Peyer's patch (tissue), 4 donors: Measurements from ENCODE around the gene CCDC69.

Experiments
- POLR2A ChIP-seq, 2 donors: fragments of 450-650 bp; IDR thresholded peaks; one replicate each; pipeline ENCODE4 v1.5.1; 2017; ENCODE audit warnings: antibody characterized with exemption in 2 of 2, mild to moderate bottlenecking in 2 of 2, moderate library complexity in 2 of 2
- TF ChIP-seq, protein P1 (sequence below), 6 experiments: fragments of 450-650 bp in 4 of 6; fragments of 200-600 bp in 2 of 6; sonication (generic) in 1 of 6; IDR thresholded peaks; one replicate each; pipeline ENCODE4 v1.5.1; 2017 to 2019; ENCODE audit warnings: antibody characterized with exemption in 6 of 6, mild to moderate bottlenecking in 3 of 6, moderate library complexity in 1 of 6

DNA sequence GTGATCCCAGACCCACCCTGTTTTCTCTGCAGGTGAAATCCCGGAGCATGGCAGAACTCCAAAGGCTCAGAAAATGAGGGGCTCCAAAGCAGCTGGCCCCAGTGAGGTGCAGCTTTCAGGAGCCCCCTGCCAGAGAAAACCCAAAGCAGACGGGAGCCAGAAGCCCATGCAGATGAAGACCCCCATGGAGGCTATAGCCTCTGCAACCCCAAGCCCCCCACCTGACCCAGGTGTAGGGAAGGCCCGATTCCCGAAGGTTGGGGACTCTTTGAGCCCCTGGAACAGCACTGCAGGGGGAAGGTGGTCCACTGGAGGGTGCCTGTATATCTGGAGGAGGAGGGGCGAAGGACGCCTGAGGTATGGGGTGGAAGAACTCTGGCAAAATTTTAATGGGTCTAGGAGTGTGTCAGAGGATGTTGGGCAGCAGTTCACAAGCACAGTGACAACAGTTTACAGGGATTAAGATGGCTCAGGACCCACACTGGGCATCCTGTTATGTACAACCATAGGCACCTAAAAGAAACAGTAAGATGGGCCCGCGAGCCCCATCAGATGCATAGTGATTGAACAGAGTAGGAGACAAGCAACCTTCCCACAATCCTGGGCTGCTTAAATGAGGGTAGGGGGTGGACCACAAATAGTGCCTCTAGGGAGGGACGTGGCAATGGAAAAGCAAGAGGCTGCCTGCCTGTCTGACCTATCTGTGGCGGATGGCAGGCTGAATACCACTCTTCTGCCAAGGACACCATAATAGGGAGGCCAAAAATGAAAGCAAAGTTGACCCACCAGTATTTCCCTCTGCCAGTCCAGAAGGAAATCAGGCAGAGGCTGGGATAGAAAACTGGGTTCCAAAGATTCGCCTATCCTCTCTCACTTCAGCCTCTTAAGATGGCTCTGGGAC, 49.9 kb downstream of the CCDC69 start:
- TF ChIP-seq, protein P1, sequence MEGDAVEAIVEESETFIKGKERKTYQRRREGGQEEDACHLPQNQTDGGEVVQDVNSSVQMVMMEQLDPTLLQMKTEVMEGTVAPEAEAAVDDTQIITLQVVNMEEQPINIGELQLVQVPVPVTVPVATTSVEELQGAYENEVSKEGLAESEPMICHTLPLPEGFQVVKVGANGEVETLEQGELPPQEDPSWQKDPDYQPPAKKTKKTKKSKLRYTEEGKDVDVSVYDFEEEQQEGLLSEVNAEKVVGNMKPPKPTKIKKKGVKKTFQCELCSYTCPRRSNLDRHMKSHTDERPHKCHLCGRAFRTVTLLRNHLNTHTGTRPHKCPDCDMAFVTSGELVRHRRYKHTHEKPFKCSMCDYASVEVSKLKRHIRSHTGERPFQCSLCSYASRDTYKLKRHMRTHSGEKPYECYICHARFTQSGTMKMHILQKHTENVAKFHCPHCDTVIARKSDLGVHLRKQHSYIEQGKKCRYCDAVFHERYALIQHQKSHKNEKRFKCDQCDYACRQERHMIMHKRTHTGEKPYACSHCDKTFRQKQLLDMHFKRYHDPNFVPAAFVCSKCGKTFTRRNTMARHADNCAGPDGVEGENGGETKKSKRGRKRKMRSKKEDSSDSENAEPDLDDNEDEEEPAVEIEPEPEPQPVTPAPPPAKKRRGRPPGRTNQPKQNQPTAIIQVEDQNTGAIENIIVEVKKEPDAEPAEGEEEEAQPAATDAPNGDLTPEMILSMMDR (IDR thresholded peaks at IDR 0.05): no peak
- no peak for TF ChIP-seq POLR2A (IDR thresholded peaks at IDR 0.05)
